Iris pigment epithelial cell (primary cell): ENCODE data around the gene MB21D2.
A peak's percentile ranks its signal among the peaks of the same experiment; 100 is the strongest.

Experiments used
- DNase-seq: peaks from one replicate; pipeline ENCODE4 v3.0.0-alpha.2; 2011; ENCODE audit warnings: low read depth

MB21D2 gene

DNA sequence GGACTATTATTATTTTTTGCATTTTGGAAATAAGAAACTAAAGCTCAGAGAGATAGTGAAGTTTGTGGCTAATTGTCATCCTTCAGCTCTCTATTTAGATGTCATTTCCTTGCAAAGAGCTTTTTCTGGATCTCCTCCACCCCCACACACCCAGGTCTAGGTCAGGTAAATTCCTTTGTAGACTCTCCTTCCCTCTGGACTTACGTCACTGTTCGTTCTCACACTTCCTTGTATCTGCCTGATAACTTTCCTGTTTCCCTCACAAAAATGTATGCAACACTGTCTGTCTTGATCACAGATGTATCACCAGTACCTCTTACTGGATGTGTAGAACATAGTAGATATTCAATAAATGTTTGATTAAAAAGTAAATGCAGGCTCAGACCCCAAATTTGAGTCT lies 6.1 kb upstream of the MB21D2 start:
- no peak for DNase-seq

DNA sequence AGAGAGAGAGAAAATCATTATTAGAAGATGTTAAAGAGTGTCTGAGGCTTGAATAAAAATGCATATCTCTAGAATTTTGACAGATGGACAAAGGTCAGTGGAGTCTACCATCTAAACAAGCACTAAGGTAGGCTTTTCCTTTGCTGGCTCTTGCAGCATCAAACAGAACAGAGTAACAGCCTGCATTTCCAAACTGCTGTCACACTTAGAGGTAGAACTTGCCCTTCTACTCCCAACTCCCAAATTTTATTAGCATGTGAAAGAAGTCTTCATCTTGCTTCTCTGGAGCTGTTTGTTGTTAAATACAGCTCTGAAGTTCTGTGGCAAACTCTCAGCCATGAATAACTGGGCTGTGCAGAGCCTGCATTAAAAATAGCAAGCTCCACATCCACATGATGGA lies 4.1 kb upstream of the MB21D2 start:
- DNase-seq = no peak

DNA sequence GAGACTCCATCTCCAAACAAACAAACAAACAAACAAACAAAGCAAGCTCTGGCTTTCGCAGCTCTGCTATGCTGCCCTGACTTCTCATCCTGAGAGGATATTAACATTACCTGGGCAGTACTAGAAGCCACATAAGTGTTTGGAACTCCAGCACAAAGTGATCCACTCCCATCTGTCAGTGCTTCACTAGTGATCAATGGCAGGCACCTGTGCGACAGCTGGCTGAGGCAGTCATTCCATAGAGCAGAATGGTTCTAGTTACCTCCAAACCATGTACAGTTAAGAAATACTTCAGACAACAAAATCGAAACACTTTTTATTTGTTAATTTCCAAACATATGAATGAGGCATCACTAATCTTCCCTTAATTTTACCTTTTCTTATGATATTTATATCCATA lies 2.8 kb upstream of the MB21D2 start:
- DNase-seq = no peak

DNA sequence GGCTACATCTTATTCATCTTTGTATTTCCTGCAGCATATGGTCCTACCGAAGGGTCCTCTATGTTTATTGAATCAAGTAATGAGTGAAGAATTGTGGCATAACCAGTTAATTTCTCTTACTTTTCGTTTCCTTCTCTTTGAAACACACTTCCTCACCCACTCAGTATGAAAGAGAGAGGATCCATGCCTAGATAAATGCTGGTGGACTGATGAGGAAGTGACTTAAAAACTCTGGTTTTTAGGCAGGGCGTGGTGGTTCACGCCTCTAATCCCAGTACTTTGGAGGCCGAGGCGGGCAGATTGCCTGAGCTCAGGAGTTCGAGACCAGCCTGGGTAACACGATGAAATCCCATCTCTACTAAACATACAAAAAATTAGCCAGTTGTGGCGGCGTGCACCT lies 2.2 kb upstream of the MB21D2 start:
- DNase-seq = no peak

GRCh38 chr3:192918275-192918588 lies 576 bp upstream of the MB21D2 start:
- no peak for DNase-seq

DNA sequence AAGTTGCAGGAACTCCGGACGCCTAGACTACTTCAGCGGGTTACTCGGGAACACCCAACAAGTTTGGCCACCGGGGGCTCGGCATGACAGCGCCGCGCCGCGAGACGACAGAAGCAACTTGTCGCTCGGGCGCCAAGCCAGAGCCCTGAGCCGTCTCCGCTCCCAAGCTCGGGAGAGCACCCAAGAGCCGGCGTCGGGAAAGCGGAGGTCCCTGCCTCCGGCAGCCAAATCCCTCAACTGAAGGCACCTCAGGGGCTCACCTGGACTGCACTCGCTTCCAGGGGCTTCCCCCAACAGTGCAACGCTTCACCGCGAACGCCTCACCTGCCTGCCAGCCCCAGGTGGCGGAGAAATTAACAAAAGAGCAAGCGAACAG lies 640 bp downstream of the MB21D2 start:
- DNase-seq = peak; percentile 72

- DNase-seq = peak; percentile 59
These were observed 1.2 kb downstream of the MB21D2 start for GRCh38 chr3:192916371-192917027.

- DNase-seq = peak; percentile 36
These were observed 1.9 kb downstream of the MB21D2 start for GRCh38 chr3:192915722-192916121.

- DNase-seq = peak; percentile 56
These were observed 2.4 kb downstream of the MB21D2 start for GRCh38 chr3:192915304-192915703.

DNA sequence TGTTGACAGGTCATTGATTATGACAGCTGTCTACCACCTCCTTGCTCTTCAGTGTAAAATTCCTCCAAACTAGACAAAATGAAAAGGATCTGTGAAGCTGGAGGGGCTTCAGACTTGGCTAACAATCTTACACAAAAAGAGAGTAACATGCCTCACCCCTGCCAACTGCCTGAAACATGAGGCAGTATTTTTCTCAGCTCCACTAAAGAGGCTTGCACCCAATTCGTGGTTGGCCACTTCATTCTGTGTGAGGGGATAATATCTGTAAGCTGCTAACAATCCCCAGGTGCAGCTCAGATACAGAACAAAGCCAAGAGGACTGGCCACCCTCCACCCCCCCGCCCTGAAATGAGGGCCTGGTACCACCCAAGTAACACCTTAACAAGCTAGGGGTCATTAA lies 2.8 kb downstream of the MB21D2 start:
- no peak for DNase-seq

DNA sequence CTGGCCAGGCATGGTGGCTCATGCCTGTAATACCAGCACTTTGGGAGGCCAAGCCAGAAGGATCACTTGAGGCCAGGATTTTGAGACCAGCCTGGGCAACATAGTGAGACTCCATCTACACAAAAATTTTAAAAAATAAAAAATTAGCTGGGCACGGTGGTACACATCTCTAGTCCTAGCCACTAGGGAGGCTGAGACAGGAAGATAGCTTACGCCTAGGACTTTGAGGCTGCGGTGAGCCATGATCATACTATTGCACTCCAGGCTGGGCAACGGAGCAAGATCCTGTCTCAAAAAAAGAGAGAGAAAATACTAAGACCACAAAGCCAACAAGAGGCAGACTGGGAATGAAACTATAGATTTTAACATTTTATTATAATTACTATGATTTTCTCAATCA lies 4.1 kb downstream of the MB21D2 start:
- DNase-seq = no peak

DNA sequence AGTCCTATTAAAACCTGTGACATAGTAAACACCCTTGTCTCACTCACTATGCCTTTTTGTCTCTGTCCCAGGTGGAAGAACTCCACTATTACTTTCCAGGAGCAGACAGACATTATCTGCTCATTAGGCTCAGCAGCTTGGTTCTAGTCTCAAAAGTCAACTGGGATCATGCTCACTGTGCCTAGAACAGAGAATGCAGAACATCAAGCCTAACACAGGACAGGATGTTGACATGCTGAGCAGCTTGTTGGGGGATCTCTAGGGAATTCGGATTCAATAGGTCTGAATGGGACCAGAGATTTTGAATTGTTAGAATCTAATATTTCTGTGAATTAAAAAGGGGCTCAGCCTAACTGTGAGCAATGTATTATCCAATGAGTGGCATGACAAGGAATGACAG lies 6.4 kb downstream of the MB21D2 start:
- no peak for DNase-seq

- peak; percentile 32 for DNase-seq
These were observed 9.9 kb downstream of the MB21D2 start for GRCh38 chr3:192907784-192908183.

DNA sequence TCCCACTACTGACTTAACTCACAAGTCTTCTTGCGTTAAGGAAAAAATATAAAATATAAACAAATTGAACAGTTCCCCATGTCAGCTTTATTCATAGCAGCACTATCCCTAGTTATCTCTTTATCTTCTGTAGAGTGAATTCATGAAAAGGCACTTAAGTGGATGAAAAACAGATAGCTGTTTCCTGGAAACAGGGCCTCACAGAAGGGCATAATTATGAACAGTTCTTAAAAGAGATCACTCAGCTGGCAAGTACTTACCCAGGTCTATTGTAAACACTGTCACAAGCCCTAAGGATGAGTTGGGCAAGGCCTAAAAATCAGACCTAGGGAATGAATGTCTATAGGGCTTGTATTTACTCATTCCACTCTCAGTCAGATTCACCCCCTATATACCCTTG lies 10.7 kb downstream of the MB21D2 start:
- DNase-seq = no peak

DNA sequence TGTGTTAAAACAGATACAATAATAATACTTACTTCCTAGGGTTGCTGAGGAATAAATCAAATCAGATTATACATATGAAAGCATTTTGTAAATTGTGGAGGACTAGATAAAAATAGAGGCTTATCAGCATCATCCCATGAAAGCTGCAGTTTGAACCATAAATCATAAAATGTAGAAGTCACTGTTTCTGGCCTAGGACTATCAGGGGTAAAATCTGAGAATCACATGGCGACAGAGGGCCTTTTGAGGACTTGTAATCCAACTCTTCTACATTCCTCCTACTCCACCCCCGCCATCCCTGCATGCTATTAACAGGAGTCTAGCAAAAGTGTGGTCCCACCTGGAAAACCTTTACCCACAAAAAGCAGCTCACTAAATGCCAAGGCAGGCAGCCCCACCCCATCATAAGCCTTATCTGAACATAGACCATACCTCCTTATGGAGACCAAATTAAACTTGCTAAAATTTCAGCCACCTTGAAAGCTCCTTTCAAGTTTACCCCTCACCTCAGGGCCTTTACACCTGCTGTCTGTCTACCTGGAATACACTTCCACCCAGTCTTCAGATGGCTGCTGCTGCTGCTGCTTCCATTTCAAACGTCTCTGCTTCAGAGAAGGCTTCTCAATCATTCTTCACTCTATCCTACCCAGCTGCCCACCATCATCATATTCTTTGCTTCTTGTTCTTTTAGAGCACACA lies 11.5 kb downstream of the MB21D2 start:
- peak; percentile 7 for DNase-seq

DNA sequence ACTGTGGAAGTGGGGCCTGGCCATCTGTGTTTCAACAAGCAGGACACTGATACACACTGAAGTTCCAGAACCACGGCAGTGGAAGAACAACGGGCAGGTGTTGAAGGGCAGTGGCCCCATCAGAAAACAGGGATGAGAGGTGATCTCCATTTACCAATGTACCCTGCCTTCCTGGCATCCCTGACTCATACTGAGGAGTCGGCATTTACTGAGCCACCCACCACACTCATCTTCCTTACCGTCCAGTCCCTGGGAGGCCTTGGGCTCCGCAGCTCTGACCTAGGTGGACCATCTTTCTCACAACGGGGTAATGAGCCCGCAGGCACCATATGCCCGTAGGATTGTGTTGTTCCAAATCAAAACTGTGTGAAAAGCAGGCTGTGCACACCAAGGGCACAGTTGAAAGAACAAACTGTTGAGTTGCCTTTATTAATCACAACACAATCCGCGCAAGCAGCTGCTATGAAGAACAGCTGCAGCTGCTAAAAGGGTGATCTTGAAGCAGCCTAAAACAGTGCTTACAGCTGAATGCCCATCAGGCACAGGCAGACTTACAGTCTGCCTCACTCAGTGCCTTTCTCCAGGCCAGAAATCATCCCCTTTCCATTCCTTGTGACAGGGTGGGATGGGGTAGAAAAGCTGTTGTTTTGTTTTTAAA lies 12.9 kb downstream of the MB21D2 start:
- DNase-seq = no peak

DNA sequence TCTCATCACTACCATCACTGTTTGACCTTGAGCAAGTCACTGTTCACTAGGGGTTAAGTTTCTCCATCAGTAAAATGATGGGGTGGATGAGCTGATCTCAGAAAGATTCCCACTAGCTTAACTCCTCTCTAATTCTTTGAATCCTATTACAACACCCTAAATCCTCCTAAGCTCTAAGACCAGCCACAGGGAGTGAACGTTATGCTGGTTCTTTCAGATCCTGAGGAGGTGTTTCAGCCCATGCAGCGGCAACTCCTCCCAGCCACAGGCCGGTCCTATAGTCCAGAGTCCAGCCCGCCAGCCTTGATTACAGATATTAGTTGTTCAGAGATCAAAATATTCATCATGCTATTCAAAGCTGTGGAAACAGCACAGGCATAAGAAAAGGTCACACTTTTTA lies 15.1 kb downstream of the MB21D2 start:
- peak; percentile 60 for DNase-seq

DNA sequence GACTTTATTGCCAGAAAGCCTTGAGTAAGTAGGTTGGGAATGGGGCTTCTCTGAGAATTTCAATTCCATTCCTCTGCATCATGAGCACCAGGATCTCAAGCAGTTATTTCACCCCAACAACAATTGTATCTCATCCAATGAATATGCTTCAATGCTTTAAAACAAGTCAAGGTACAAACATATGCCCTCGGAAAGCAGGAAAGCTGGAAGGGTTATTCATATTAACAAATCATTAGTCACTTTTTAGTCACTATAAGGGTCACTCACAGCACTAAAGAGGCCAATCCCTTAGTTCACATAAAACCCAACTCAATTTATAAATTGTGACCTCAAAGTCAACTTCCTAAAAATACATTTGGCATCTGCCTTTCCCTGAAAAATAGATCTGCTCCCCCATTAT lies 16.2 kb downstream of the MB21D2 start:
- DNase-seq = peak; percentile 94

DNA sequence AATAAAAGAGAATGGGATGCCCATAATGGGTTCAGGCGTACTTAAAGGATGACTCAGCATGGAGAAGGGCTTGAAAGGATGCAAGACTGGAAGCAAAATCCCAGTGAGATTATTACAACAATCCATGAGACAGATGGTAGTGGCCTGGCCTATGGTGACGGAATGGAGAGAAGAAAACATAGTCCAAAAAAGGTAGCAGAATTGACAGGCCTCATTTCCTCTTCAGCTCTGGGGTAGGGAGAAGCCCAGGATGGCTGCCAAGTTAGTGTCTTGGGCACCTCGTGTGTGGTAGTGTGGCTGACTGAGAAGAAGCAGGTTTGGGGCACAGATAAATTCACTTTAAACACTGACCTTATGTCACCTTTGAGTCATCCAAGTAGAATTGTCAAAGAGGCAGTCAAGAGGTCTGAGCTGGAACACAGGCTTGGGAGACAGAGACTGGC lies 18.1 kb downstream of the MB21D2 start:
- peak; percentile 73 for DNase-seq

DNA sequence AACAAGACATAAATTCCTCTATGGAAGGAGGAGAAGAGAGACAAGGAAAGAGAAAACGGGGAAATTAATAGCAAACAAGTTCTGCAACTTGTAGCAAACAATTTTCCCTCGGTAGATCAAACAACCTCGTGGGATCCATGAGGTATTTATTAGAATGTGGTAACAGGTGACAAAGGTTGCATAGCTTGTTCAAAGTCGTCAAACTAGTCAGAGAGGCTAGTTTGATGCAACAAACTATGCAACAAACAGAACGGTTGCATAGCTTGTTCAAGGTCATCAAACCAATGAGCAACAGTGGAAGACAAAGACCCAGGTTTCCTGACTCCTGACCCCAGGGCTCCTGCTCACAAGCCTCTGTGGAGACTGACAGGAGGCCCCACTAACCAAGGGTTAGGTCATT lies 20.7 kb downstream of the MB21D2 start:
- no peak for DNase-seq

DNA sequence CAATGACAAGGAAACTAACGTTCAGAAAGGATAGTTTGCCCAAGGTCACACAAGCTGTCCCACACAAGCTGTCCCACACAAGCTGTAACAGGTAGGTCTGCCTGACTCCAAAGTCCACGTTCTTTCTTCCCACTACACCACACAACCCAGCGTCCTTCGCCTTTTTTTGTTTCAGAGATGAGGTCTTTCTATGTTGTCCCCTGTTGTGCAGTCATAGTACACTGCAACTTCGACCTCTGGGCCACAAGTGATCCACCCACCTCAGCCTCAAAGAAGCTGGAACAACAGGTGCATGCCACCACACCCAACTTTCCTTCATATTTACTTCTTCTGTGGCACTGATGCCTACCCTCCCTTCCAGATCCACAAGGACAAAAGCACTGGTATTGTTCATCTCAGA lies 21.4 kb downstream of the MB21D2 start:
- no peak for DNase-seq

DNA sequence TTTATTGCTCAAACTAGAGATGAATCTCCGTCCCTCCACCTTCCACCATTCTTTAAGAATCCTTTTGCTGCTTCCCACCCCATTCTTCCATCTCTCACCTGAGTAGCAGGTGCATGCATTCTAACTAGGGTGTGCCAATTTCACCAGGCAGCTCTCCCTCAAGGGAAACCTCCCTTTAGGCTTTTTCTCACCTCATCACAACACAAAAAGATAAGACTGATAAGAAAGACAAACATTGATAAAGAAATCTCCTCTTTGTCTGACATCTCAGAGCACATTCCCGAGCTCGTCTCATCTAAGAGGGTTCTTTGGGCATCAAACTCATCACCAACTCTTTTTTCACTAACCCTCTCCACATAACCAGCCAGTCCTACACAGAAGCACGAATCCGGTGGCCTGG lies 23.0 kb downstream of the MB21D2 start:
- DNase-seq = no peak

GRCh38 chr3:192892981-192893700 lies 24.5 kb downstream of the MB21D2 start:
- DNase-seq = peak; percentile 99
